ENCODE data around the gene CD3E. TPM values are rescaled to one million over a fixed set of nuclear protein-coding genes. Genes with fewer than 3 reads are reported as not detected.

Gene CD3E
- total and polyA plus RNA-seq, 9 of the 15 experiments (the other 6 are each of a cell fraction or from before 2014, with no cell fraction given): 0.07 to 0.62 (median 0.19) TPM; not detected in 5

DNA sequence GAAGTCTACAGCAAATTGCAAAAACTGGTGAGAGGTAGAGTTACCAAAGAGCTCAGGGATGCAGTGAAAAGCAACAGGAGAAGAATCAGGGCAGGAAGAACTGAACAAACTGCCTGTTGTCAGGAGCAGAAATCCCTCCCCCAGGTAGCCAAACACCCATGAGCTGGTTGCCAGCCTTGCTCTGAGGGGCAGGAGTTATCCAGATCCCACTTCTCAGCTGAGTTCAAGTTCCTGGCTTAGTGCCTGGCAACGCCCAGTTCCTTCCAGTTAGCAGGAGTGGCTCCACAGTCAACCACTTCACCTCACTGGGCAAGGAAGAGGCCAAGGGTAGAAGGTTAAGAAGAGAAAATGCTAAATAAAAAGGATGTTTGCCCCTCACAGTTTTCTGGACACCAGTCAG, 38.6 kb upstream of the CD3E start:
- POLR2A ChIA-PET: interaction anchor here (1.0 to 1.2 kb wide), 2 partner anchors 24 to 36 kb away, joined by 3 to 5 read pairs; no protein-coding TSS in a partner anchor
- intact Hi-C loops (cut with micrococcal nuclease): no loop called here
- ATAC-seq: no peak
- TF ChIP-seq NR2F6 (CRISPR knock-in tag; IDR thresholded peaks at IDR 0.05) (no peak), TARDBP (IDR thresholded peaks at IDR 0.05) (no peak), SMARCC2 (IDR thresholded peaks at IDR 0.05; ENCODE audit: low read depth) (no peak), PYGO2 (tag; IDR thresholded peaks at IDR 0.05) (no peak), EHMT2 (IDR thresholded peaks at IDR 0.05) (no peak), SIRT6 (IDR thresholded peaks at IDR 0.05; ENCODE audit: low read depth, low read length) (no peak), ZNF3 (CRISPR knock-in tag; IDR thresholded peaks at IDR 0.05) (no peak), HDGF (IDR thresholded peaks at IDR 0.05) (no peak), TCF7 (IDR thresholded peaks at IDR 0.05; ENCODE audit: borderline replicate concordance) (no peak), ETV1 (tag; conservative IDR thresholded peaks at IDR 0.05; ENCODE audit: low read depth) (no peak), EP400 (IDR thresholded peaks at IDR 0.05) (no peak), ESRRA (IDR thresholded peaks at IDR 0.05; ENCODE audit: borderline replicate concordance, low read depth) (no peak), PRPF4 (IDR thresholded peaks at IDR 0.05; ENCODE audit: insufficient read depth, low read depth, low read length, poor library complexity, severe bottlenecking) (no peak), SNIP1 (IDR thresholded peaks at IDR 0.05; ENCODE audit: low read depth) (no peak)
- TF ChIP-seq, protein P1, sequence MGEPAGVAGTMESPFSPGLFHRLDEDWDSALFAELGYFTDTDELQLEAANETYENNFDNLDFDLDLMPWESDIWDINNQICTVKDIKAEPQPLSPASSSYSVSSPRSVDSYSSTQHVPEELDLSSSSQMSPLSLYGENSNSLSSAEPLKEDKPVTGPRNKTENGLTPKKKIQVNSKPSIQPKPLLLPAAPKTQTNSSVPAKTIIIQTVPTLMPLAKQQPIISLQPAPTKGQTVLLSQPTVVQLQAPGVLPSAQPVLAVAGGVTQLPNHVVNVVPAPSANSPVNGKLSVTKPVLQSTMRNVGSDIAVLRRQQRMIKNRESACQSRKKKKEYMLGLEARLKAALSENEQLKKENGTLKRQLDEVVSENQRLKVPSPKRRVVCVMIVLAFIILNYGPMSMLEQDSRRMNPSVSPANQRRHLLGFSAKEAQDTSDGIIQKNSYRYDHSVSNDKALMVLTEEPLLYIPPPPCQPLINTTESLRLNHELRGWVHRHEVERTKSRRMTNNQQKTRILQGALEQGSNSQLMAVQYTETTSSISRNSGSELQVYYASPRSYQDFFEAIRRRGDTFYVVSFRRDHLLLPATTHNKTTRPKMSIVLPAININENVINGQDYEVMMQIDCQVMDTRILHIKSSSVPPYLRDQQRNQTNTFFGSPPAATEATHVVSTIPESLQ (CRISPR knock-in tag; IDR thresholded peaks at IDR 0.05): no peak
- TF ChIP-seq, protein P2, sequence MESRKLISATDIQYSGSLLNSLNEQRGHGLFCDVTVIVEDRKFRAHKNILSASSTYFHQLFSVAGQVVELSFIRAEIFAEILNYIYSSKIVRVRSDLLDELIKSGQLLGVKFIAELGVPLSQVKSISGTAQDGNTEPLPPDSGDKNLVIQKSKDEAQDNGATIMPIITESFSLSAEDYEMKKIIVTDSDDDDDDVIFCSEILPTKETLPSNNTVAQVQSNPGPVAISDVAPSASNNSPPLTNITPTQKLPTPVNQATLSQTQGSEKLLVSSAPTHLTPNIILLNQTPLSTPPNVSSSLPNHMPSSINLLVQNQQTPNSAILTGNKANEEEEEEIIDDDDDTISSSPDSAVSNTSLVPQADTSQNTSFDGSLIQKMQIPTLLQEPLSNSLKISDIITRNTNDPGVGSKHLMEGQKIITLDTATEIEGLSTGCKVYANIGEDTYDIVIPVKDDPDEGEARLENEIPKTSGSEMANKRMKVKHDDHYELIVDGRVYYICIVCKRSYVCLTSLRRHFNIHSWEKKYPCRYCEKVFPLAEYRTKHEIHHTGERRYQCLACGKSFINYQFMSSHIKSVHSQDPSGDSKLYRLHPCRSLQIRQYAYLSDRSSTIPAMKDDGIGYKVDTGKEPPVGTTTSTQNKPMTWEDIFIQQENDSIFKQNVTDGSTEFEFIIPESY (CRISPR knock-in tag; IDR thresholded peaks at IDR 0.05): no peak
- Histone ChIP-seq H4K20me1 (replicated peaks; ENCODE audit: control insufficient read depth, insufficient read depth, low read length) (no peaks in the 10 kb centered on the region), H3K4me3 (no peak overlapping the region), H3K27ac (ENCODE audit: extremely low read depth, low read depth, low read length) (no peak overlapping the region), H2AFZ (ENCODE audit: low read depth, low read length) (no peak overlapping the region), H3K4me1 (replicated peaks in 1 of 2; ENCODE audit: control insufficient read depth in 2 of 2, insufficient read depth in 2 of 2, low read length in 2 of 2) (no peaks in the 10 kb centered on the region), H3K4me2 (ENCODE audit: insufficient read depth, low read length) (no peak overlapping the region), H3K9me1 (ENCODE audit: control insufficient read depth, insufficient read depth, low read length) (no peaks in the 10 kb centered on the region), H3K79me2 (ENCODE audit: control insufficient read depth, insufficient read depth, low read length) (no peaks in the 10 kb centered on the region), H3K27me3 (ENCODE audit: control insufficient read depth in 2 of 2, insufficient read depth in 2 of 2, low read length in 2 of 2) (peaks cover 31 to 44% of the 10 kb centered on the region in 2 experiments), H3K9ac (ENCODE audit: insufficient read depth in 1 of 2, low read depth in 2 of 2, low read length in 2 of 2) (no peak overlapping the region), H3K36me3 (ENCODE audit: control insufficient read depth, insufficient read depth, low read length) (no peaks in the 10 kb centered on the region), H3K9me3 (replicated peaks; ENCODE audit: control insufficient read depth, insufficient read depth, low read depth, low read length) (no peaks in the 10 kb centered on the region)
- no peak for DNase-seq (ENCODE audit: extremely low read depth in 1 of 4, low spot score in 3 of 4)
- no peak for FAIRE-seq
- BruUV-seq (replicated peaks): no TSS peak
- CTCF ChIA-PET (ENCODE audit: low intra/inter-chr PET ratio): no interaction called here
- in situ Hi-C loops (cut with MboI): no loop called here
- 0% methylated on average over 1 of the region's 1 CpG for WGBS (ENCODE audit: insufficient coverage, low coverage, missing lambda C conversion rate)

All from K562 (cell line).